Epithelial cell of esophagus (primary cell): ENCODE results near the gene CFAP97D1.

Experiments used
- DNase-seq: peaks from one replicate; pipeline ENCODE4 v3.0.0; 2010; ENCODE audit warnings: low read depth
- H3K4me3 ChIP-seq: 2 replicates; pipeline ENCODE4 v1.5.1; 2011; ENCODE audit warnings: mild to moderate bottlenecking, low read length, control low read depth
- TF ChIP-seq, protein P1 (sequence below): IDR thresholded peaks from 2 replicates; pipeline ENCODE4 v1.5.1; 2011; ENCODE audit warnings: low read depth, mild to moderate bottlenecking, low read length, control low read depth, inconsistent platforms; ENCODE audit not compliant: insufficient read depth; ENCODE audit errors: missing control alignments

CFAP97D1 gene

DNA sequence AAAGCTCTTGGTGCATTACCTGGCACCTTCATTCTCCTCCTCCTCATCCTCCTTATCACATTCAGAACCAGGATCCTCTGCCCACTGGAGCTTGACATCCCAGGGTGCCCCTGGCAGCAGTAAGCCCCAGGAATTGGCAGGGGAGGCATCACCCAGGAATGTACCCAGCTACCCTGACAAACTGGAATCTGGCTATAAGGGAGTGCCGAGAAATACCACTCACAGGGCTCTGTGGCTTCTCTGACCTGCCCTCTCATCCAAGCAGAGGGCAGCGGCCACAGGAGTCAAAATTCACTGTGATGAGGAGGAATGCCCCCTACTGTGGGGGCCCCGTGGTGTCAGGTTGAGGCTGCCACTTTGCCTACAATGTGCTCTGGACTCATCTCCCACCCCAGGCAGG lies 33.2 kb downstream of the CFAP97D1 start:
- no peak for DNase-seq
- no peak overlapping the region for H3K4me3 ChIP-seq
- TF ChIP-seq, protein P1, sequence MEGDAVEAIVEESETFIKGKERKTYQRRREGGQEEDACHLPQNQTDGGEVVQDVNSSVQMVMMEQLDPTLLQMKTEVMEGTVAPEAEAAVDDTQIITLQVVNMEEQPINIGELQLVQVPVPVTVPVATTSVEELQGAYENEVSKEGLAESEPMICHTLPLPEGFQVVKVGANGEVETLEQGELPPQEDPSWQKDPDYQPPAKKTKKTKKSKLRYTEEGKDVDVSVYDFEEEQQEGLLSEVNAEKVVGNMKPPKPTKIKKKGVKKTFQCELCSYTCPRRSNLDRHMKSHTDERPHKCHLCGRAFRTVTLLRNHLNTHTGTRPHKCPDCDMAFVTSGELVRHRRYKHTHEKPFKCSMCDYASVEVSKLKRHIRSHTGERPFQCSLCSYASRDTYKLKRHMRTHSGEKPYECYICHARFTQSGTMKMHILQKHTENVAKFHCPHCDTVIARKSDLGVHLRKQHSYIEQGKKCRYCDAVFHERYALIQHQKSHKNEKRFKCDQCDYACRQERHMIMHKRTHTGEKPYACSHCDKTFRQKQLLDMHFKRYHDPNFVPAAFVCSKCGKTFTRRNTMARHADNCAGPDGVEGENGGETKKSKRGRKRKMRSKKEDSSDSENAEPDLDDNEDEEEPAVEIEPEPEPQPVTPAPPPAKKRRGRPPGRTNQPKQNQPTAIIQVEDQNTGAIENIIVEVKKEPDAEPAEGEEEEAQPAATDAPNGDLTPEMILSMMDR = no peak

DNA sequence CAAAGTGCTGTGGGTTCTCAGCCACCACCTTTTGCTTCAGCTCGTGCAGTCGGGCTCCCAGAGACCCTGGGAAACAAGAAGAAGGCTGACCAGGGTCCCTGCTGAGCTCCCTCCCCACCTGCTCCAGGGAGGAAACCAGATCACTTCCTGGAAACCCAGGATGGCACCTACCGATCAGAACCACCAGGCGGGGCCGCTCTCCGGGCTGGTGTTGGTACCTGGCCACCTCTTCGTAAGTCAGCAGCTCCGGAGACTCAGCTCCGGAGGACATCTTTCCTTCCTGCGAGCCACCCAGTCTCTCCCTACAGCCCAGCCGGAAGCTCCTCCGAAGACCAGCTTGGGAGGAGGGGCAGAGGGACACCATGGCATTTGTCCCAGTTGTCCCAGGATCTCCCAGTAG lies 33.8 kb downstream of the CFAP97D1 start:
- TF ChIP-seq, protein P1 = no peak
- no peak overlapping the region for H3K4me3 ChIP-seq
- DNase-seq = no peak

- H3K4me3 ChIP-seq = no peak overlapping the region
- peak; percentile 64 for DNase-seq
- TF ChIP-seq, protein P1 = no peak
Measured at GRCh38 chr17:43814714-43815113, 34.5 kb downstream of the CFAP97D1 start.

- H3K4me3 ChIP-seq = no peak overlapping the region
- TF ChIP-seq, protein P1 = no peak
- DNase-seq = no peak
Measured at GRCh38 chr17:43816336-43817320, 36.4 kb downstream of the CFAP97D1 start.

- no peak for DNase-seq
- no peak overlapping the region for H3K4me3 ChIP-seq
- TF ChIP-seq, protein P1 = no peak
Measured at GRCh38 chr17:43817826-43818225, 37.6 kb downstream of the CFAP97D1 start.

- DNase-seq = no peak
- TF ChIP-seq, protein P1 = no peak
- no peak overlapping the region for H3K4me3 ChIP-seq
Measured at GRCh38 chr17:43818966-43819365, 38.7 kb downstream of the CFAP97D1 start.
